Pancreas (tissue), 10 donors: ENCODE data around the gene PDPN. TPM values are rescaled to one million over a fixed set of nuclear protein-coding genes. Genes with fewer than 3 reads are reported as not detected.

ENCODE experiments used
- ATAC-seq, 4 donors: fragments of 200-7000 bp; cut with Tn5 transposase; one replicate each; pipeline versions ENCODE4 v1.8.0 to v1.9.1; 2020; ENCODE audit warnings: mild to moderate bottlenecking in 4 of 4, moderate library complexity in 4 of 4
- DNase-seq, 6 donors: peaks; one replicate each; pipeline ENCODE4 v3.0.0-alpha.2; 2020
- FAIRE-seq: peaks from 2 replicates; lab custom pipeline; 2012; peaks lifted over from hg19 to GRCh38; lab: Jason Lieb, UNC
- H3K27ac ChIP-seq, 4 donors: fragments of 200-600 bp; sonication (generic); 1 replicate in 3 of 4; 2 replicates in 1 of 4; pipeline versions ENCODE4 v1.5.0 to v1.8.0; 2020
- H3K27me3 ChIP-seq, 4 donors: fragments of 200-600 bp; one replicate each; pipeline ENCODE4 v1.8.0; 2021
- H3K36me3 ChIP-seq, 3 donors: fragments of 200-600 bp; sonication (generic) in 1 of 3; one replicate each; pipeline versions ENCODE4 v1.5.0 to v1.8.0; 2020 to 2021
- H3K4me1 ChIP-seq, 3 donors: fragments of 200-600 bp; one replicate each; pipeline ENCODE4 v1.8.0; 2021
- H3K4me3 ChIP-seq, 4 donors: fragments of 200-600 bp; sonication (generic) in 2 of 4; one replicate each; pipeline versions ENCODE4 v1.5.0 to v1.8.0; 2020 to 2021
- H3K9me3 ChIP-seq, 4 donors: fragments of 200-600 bp; one replicate each; pipeline ENCODE4 v1.8.0; 2021
- CTCF ChIP-seq, 4 donors: fragments of 200-600 bp; sonication (generic) in 3 of 4; IDR thresholded peaks; one replicate each; pipeline versions ENCODE4 v1.5.0 to v1.8.0; 2021; ENCODE audit warnings: antibody characterized with exemption in 4 of 4
- WGBS, 2 donors: extraction: QIAGEN DNeasy Blood & Tissue Kit; methylation state at CpG; one replicate each; pipeline ENCODE4 v1.1.7; 2013; 5-methylcytosine and 5-hydroxymethylcytosine counted together
- intact Hi-C, 3 donors: fragments of 100-400 bp; cut with DNase I; formaldehyde crosslinking; loops; one replicate each; pipeline versions ENCODE4 v1.11.1 to v1.14.2; 2022
- polyA plus RNA-seq, 2 donors: library from polyadenylated mRNA; stranded (reverse); fragments of 200-250 nt; gene quantifications; one replicate each; pipeline ENCODE4 v1.2.3, GENCODE V29; 2013
- total RNA-seq, 6 donors: library from RNA; stranded (reverse); fragmentation: NEBNext Ultra II Directional in 4 of 6; extraction: Animal tissue kit (Norgen Biotek cat#: 25700) in 4 of 6; gene quantifications; one replicate each; pipeline versions ENCODE4 v1.2.1 to v1.2.4, GENCODE V29; 2021 to 2023
- donor health status: healthy with polysubstance abuse.
- donor health status: DM: no; HTN: no; CAD: no; lungs with moderate emphysema.
- donor health status: DM: no; HTN: no; CAD: no.
- donor health status: control.
- donor health status: control.
- donor health status: Bipolar disorder and iron deficiency.
- donor health status: DM: yes; HTN: yes; CAD: no.
- donor health status: DM: no; HTN: no; CAD: no.
- donor health status: DM: no; HTN: no; CAD: no.
- donor health status: DM: yes; HTN: yes; CAD: no.

The PDPN gene
- total and polyA plus RNA-seq, 8 donors = 0.83 to 10.4 (median 2.2) TPM

- intact Hi-C loops = no loop called here
- ATAC-seq = peak in 3 of 4 donors; percentile 40 to 70 (median 61)
- Histone ChIP-seq H3K9me3 (no peaks in the 10 kb centered on the region), H3K4me1 (no peaks in the 10 kb centered on the region), H3K4me3 (peak overlapping the region in 2 of 4 donors; percentile 18 to 32), H3K27ac (peak overlapping the region in 1 of 4 donors; percentile 17), H3K36me3 (no peaks in the 10 kb centered on the region), H3K27me3 (no peaks in the 10 kb centered on the region)
- peak in 2 of 6 donors; percentile 52 to 59 for DNase-seq
- TF ChIP-seq CTCF (IDR thresholded peaks at IDR 0.05) = no peak
- FAIRE-seq = no peak
- 14 to 15% methylated on average over 47 of the region's 47 CpGs for WGBS, 2 donors
Observed at GRCh38 chr1:13583966-13584791, 547 bp downstream of the PDPN start.

- no peaks in the 10 kb centered on the region for H3K36me3 ChIP-seq
- no peaks in the 10 kb centered on the region for H3K9me3 ChIP-seq
- ATAC-seq = peak in 1 of 4 donors; percentile 41
- no peak for FAIRE-seq
- no peaks in the 10 kb centered on the region for H3K4me1 ChIP-seq
- no peak overlapping the region for H3K4me3 ChIP-seq
- WGBS, 2 donors = 75 to 80% methylated on average over 11 of the region's 11 CpGs
- no peak for DNase-seq
- intact Hi-C loops = no loop called here
- no peak overlapping the region for H3K27ac ChIP-seq
- TF ChIP-seq CTCF (IDR thresholded peaks at IDR 0.05) = no peak
- H3K27me3 ChIP-seq = no peaks in the 10 kb centered on the region
Observed at GRCh38 chr1:13584876-13585611, 1.4 kb downstream of the PDPN start.

- H3K4me3 ChIP-seq = no peak overlapping the region
- intact Hi-C loops = no loop called here
- no peak for DNase-seq
Observed at GRCh38 chr1:13585612-13585991, 2.0 kb downstream of the PDPN start.

GRCh38 chr1:13586001-13586400, 2.4 kb downstream of the PDPN start:
- Histone ChIP-seq H3K27me3 (no peaks in the 10 kb centered on the region), H3K36me3 (no peaks in the 10 kb centered on the region), H3K9me3 (no peaks in the 10 kb centered on the region), H3K4me3 (no peak overlapping the region), H3K27ac (no peak overlapping the region), H3K4me1 (no peaks in the 10 kb centered on the region)
- FAIRE-seq = no peak
- no peak for DNase-seq
- ATAC-seq = no peak
- no peak for TF ChIP-seq CTCF (IDR thresholded peaks at IDR 0.05)
- intact Hi-C loops = no loop called here
- 67 to 74% methylated on average over 7 of the region's 7 CpGs for WGBS, 2 donors

More at GRCh38 chr1:13585612-13585991, 2.0 kb downstream of the PDPN start:
- no peaks in the 10 kb centered on the region for H3K9me3 ChIP-seq
- H3K27ac ChIP-seq = no peak overlapping the region
- FAIRE-seq = no peak
- no peaks in the 10 kb centered on the region for H3K4me1 ChIP-seq
- no peaks in the 10 kb centered on the region for H3K36me3 ChIP-seq
- WGBS, 2 donors = 63 to 67% methylated on average over 9 of the region's 9 CpGs
- no peak for ATAC-seq
- H3K27me3 ChIP-seq = no peaks in the 10 kb centered on the region
- no peak for TF ChIP-seq CTCF (IDR thresholded peaks at IDR 0.05)
